HuH-7.5 (cell line): ENCODE measurements around the gene APOA5.
"Not testable (repeated sequence)": the region's sequence is repeated elsewhere in the genome, so short reads cannot be mapped to it uniquely, and the experiment has no call there.

Experiments
- DNase-seq: peaks from one replicate; pipeline ENCODE4 v3.0.0; 2011; ENCODE audit warnings: low spot score

Gene APOA5

GRCh38 chr11:116791813-116792143 lies at the start of gene APOA5:
Gene APOA5, minus strand, starts transcription at chr11:116791879. Its CDS starts 19 bp downstream, at chr11:116791860.
- DNase-seq, result no peak

- DNase-seq, result no peak
Observed at GRCh38 chr11:116840746-116841296, 49.1 kb upstream of the APOA5 start.

- DNase-seq, result no peak
Observed at GRCh38 chr11:116840224-116840745, 48.6 kb upstream of the APOA5 start.

- no peak for DNase-seq
Observed at GRCh38 chr11:116838321-116839084, 46.8 kb upstream of the APOA5 start.

GRCh38 chr11:116837231-116838091 lies 45.8 kb upstream of the APOA5 start, which contains the start of gene APOA1:
Gene APOA1, minus strand, starts transcription at chr11:116837622. Its CDS starts 235 bp downstream, at chr11:116837387.
- DNase-seq, result peak; percentile 82

GRCh38 chr11:116836632-116836991 lies 44.9 kb upstream of the APOA5 start:
- no peak for DNase-seq

GRCh38 chr11:116835791-116836631 lies 44.3 kb upstream of the APOA5 start:
- no peak for DNase-seq

GRCh38 chr11:116835042-116835772 lies 43.5 kb upstream of the APOA5 start:
- no peak for DNase-seq

- DNase-seq, result not testable (repeated sequence)
Observed at GRCh38 chr11:116834535-116835041, 42.9 kb upstream of the APOA5 start.

- no peak for DNase-seq
Observed at GRCh38 chr11:116833816-116834534, 42.3 kb upstream of the APOA5 start.

GRCh38 chr11:116833491-116833815 lies 41.8 kb upstream of the APOA5 start:
- no peak for DNase-seq

- peak; percentile 84 for DNase-seq
Observed at GRCh38 chr11:116832350-116833290, 40.9 kb upstream of the APOA5 start.

- no peak for DNase-seq
Observed at GRCh38 chr11:116831790-116832349, 40.2 kb upstream of the APOA5 start.

- no peak for DNase-seq
Observed at GRCh38 chr11:116830184-116830912, 38.7 kb upstream of the APOA5 start.

- DNase-seq, result peak; percentile 52
Observed at GRCh38 chr11:116829525-116830183, 38.0 kb upstream of the APOA5 start, which contains the start of gene APOC3. Gene APOC3, plus strand, starts transcription at chr11:116829907. Its CDS starts 676 bp downstream, at chr11:116830583.

- peak; percentile 57 for DNase-seq
Observed at GRCh38 chr11:116828632-116829524, 37.2 kb upstream of the APOA5 start.
